ENCODE results near the gene RIMS4. TPM values are rescaled to one million over a fixed set of nuclear protein-coding genes. Genes with fewer than 3 reads are reported as not detected.
"Not testable (repeated sequence)": the region's sequence is repeated elsewhere in the genome, so short reads cannot be mapped to it uniquely, and the experiment has no call there.

The RIMS4 gene
- total RNA-seq, 1 experiment from 2014 or later: not detected

GRCh38 chr20:44830995-44831394 is 20.6 kb upstream of the RIMS4 start:
- DNase-seq (ENCODE audit: low read depth): no peak

GRCh38 chr20:44830523-44830922 is 20.2 kb upstream of the RIMS4 start:
- no peak for DNase-seq (ENCODE audit: low read depth)

- DNase-seq (ENCODE audit: low read depth): no peak
These were observed 19.3 kb upstream of the RIMS4 start for GRCh38 chr20:44829688-44830087.

GRCh38 chr20:44828640-44829039 is 18.3 kb upstream of the RIMS4 start:
- no peak for DNase-seq (ENCODE audit: low read depth)

GRCh38 chr20:44827401-44827800 is 17.1 kb upstream of the RIMS4 start:
- no peak for DNase-seq (ENCODE audit: low read depth)

- not testable (repeated sequence) for DNase-seq (ENCODE audit: low read depth)
These were observed 11.2 kb upstream of the RIMS4 start for GRCh38 chr20:44821576-44821975.

- DNase-seq (ENCODE audit: low read depth): no peak
These were observed 9.6 kb upstream of the RIMS4 start for GRCh38 chr20:44819936-44820335.

GRCh38 chr20:44817143-44817910 is 7.0 kb upstream of the RIMS4 start:
- no peak for DNase-seq (ENCODE audit: low read depth)

GRCh38 chr20:44814937-44815336 is 4.6 kb upstream of the RIMS4 start:
- no peak for DNase-seq (ENCODE audit: low read depth)

GRCh38 chr20:44811150-44811685 is 872 bp upstream of the RIMS4 start:
- no peak for DNase-seq (ENCODE audit: low read depth)

GRCh38 chr20:44810061-44810390 is 320 bp downstream of the RIMS4 start:
- DNase-seq (ENCODE audit: low read depth): no peak

GRCh38 chr20:44809380-44810060 is 826 bp downstream of the RIMS4 start:
- no peak for DNase-seq (ENCODE audit: low read depth)

GRCh38 chr20:44807684-44808056 is 2.7 kb downstream of the RIMS4 start:
- DNase-seq (ENCODE audit: low read depth): no peak

- DNase-seq (ENCODE audit: low read depth): no peak
These were observed 3.2 kb downstream of the RIMS4 start for GRCh38 chr20:44807051-44807683.

- peak; percentile 6 for DNase-seq (ENCODE audit: low read depth)
These were observed 4.2 kb downstream of the RIMS4 start for GRCh38 chr20:44805979-44806620.

- DNase-seq (ENCODE audit: low read depth): no peak
These were observed 4.9 kb downstream of the RIMS4 start for GRCh38 chr20:44805335-44805978.

GRCh38 chr20:44803383-44803941 is 6.9 kb downstream of the RIMS4 start:
- no peak for DNase-seq (ENCODE audit: low read depth)

GRCh38 chr20:44802702-44803101 is 7.6 kb downstream of the RIMS4 start:
- DNase-seq (ENCODE audit: low read depth): no peak

GRCh38 chr20:44800391-44801046 is 9.8 kb downstream of the RIMS4 start:
- no peak for DNase-seq (ENCODE audit: low read depth)

GRCh38 chr20:44799691-44800090 is 10.7 kb downstream of the RIMS4 start:
- no peak for DNase-seq (ENCODE audit: low read depth)

Data from HT1080 (cell line).